HG02970 (cell line): ENCODE data around the gene REG4.
"Not testable (repeated sequence)": the region's sequence is repeated elsewhere in the genome, so short reads cannot be mapped to it uniquely, and the experiment has no call there.

Source experiments
- ATAC-seq: cut with Tn5 transposase; IDR thresholded peaks from one replicate; pipeline ENCODE4 v1.9.1; 2021; ENCODE audit warnings: mild to moderate bottlenecking, moderate library complexity, moderate number of reproducible peaks; ENCODE audit not compliant: unreplicated experiment, low FRiP score

The REG4 gene

DNA sequence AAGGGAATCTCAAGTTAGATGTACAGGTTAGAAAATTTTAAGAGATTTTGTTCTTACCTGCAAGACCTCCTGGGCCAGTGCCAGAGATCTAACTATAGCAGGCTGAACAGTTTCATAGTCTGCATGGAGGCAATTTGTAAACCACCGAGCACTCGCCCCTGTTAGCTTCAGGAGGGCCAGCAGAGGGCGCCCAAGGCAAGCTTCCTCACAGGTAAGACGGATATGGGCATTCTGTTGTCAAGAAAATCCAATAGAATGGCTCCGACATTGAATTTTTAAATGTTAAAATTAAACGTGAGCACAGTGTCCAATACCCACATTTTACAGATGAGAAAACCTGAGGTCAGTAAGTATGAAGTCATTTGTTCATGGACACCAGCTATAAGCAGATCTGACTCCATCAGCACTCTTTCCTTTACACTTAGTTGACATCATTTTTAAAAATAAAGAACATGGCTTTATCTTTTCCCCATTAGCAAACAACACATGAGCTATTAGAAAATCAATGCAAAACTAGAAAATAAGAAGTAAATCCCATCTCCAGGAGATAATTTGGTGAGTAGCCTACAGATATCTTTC, 2.2 kb downstream of the REG4 start:
- ATAC-seq = peak; percentile 79

DNA sequence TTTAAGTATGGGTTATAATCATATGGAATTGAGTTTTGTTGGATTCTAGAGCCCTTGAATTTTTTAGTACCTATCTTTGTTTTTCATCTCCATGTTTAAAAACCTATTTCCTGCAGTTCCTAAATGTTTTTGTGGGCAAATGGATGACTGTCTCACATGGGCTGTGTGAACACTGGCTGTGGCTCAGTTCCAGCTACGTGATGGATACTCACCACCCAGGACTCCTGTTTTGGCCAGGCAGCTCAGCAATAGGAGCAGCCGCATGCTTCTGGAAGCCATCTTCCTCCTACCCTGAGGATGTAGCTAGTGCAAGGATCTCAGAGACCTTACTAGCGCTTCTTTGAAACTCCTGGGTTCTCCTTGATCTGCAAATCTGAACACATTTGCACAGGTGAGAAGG, 2.8 kb downstream of the REG4 start:
- ATAC-seq = no peak

DNA sequence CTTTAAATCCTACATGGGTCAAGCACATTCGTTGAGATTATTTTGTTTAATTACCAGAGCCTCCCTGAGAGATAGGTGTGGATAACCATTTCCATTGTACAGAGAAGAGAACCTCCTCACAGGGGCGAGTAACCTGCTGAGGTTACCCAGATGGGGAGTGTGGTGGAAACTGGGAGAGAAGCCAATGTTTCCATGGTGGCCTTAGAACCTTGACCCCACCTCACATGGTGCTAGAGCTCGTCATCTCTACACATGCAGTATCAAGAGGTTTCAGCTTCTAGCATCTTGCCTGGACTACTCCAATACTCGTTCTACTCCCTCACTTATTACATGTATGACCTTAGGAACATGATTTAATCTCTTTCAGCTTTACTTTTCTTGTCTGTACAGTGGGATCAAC, 4.8 kb downstream of the REG4 start:
- no peak for ATAC-seq

DNA sequence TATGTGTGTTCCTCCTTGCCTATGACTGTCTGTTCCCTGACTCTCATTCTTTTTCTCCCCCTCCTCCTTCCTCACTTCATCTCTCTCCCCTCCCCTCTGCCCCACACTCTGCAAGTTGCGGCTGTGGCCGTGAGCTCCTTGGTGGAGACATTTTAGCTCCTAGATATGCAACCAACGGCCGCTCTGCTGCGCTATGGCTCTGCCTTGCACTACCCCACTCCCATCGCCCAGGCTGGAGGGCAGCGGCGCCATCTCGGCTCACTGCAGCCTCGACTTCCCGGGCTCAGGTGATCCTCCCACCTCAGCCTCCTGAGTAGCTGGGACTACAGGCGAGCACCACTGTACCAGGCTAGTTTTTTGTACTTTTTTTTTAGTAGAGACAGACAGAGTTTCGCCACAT, 5.5 kb downstream of the REG4 start:
- ATAC-seq = no peak

DNA sequence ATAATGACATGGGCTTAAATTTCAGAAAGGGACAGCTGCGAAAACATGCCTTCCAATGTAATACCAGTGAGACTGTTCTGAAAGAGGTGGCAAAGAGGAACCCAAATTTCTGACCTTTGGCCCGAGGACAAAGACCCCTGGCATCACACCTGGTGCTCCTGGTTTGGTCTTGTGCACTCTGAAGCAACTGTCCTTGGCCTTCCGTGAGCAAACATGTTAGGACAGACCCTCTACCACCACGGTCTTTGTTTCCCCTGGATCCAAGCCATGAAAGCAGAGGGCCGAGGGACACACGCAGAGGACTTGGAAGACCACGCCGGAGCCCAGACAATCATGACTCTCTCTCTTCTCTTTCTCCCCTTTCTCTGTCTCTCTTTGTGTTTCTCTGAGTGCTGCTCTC, 6.0 kb downstream of the REG4 start:
- ATAC-seq = no peak

DNA sequence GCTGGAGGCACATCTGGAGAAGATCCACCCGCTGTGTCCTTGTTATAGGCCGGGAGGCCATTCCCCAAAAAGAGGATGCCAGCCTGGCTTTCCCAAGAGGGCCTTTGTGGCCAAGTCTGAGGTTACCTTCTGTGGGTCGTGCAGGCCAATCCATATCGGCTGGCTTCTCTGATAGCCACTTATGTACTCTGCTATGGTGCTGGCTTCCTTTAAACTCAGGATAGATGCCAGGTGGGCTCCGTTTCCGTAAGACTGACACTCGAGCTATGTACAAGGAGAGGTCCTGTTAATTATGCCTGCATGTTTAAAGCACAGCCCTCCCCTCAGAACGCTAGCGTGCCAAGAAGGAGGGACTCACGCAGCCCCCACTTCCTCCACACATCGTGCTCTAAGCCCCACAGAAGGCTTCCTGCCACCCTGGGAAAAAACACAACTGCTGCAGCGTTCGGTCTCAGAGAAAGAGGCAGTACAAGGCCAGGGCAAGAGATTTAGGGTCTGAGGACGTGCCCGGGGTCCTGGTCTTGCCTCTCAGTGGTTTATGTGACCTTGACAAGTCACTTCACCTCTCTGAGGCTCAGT, 11.6 kb downstream of the REG4 start:
- ATAC-seq = no peak

DNA sequence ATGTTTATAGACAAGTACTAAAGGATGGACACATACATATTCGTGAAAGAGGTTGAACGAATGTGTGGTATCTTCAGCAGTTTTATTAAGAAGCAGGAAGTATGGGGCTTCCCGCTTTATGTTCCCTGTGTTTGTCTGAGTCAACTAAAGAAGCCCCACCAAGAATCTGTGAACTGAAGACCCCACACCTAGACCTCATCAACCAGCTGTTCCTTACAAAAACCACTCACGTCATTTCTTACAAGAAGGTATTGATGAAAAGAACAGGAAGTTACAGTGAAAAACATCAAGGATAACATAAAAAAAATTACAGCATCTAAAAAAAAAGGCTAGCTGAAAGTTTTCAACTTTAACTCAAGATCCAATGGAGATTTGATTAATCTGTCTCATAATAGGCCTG, 12.3 kb downstream of the REG4 start:
- ATAC-seq = no peak

DNA sequence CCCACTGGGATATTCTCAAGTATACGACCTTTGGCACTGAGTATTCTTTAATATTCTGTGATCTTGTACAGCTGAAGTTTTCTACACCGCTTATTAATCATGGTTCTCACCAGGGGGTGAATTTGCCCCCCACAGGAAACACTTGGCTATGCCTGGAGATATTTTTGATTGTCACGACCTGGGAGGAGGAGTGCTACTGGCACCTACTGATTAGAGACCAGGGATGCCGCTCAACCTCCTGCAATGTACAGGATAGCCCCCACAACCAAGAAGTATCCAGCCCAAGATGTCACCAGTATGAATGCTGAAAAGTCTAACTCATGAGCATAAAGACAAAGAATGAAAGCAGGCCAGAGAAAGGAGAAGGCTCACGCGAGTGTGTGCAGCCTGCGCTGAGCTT, 13.7 kb downstream of the REG4 start:
- ATAC-seq = no peak

DNA sequence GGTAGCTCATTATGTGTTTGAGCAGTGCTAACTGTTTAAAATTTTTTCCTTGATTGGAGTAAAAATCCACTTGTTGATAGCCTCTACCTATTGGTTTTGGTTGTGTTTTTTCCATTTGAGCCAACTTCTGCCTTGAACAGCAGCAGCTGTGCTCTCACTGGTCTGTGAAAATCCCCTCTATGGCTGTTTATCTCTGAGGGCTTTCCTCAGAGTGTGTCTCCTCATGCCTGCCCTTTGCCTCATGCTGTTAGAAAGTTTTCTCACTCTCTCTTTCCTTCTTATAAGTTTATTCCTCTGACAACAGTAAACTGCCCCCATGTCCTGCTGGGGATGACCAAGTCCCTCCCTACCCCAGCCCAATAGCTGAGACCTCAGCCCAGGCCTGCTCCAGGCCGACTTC, 14.1 kb downstream of the REG4 start:
- no peak for ATAC-seq

DNA sequence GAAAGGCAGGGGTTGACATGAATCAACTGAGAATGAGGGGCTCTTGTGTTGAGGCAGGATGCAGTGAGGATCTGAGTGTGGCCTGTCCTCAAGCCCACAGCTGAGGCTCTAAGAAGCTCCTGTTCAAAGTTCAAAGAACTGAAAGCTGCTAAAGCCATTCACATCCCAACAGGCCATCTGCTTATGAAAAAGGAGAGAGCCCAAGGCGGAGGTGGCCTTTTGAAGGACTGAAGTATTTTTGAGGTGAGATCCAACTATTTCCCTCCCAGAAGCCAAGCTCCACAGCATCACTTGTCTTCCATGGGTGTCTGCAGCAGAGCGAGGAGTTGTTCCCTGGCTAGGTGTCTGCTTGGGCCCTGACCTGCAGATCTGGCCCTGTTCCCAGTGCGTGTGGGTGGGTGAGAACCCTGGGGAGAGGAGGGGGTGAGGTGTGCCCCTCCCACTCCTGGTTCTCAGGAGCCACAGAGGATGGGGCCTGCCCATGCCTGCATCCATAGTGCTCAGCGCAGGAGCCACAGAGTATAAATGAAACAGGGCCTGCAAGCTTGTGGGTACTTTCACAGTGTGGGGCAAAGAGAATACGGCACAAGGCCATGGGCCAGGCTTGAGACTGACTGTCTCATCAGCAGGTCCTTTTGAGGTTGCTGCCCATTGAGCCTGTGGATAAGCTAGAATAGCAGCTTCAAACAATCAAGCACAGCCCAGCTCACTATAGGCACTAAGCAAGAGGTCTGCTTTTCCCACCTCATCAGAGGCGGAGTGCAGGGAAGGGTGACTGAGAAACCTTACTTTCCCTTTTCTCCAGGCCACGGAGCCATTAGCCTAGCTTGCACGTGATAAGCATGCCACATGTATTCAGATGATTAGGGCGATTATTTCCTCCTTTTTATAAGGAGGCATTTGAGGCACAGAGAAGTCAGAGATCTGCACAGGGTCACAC, 15.7 kb downstream of the REG4 start:
- ATAC-seq = no peak

DNA sequence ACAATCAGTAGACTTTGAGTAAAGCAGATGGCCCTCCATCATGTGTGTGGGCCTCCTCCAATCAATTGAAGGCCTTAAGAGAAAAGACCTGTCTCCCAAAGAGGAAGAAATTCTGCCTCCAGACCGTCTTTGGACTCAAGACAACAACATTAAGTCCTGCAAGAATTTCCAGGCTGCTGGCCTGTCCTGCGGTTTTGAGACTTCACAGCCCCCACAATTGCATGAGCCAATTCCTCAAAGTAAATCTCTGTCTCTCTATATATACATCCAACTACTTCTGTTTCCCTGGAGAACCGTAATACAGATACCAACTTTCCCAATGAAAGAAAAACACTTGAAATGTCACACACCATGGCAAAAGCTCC, 16.4 kb downstream of the REG4 start:
- ATAC-seq = no peak

DNA sequence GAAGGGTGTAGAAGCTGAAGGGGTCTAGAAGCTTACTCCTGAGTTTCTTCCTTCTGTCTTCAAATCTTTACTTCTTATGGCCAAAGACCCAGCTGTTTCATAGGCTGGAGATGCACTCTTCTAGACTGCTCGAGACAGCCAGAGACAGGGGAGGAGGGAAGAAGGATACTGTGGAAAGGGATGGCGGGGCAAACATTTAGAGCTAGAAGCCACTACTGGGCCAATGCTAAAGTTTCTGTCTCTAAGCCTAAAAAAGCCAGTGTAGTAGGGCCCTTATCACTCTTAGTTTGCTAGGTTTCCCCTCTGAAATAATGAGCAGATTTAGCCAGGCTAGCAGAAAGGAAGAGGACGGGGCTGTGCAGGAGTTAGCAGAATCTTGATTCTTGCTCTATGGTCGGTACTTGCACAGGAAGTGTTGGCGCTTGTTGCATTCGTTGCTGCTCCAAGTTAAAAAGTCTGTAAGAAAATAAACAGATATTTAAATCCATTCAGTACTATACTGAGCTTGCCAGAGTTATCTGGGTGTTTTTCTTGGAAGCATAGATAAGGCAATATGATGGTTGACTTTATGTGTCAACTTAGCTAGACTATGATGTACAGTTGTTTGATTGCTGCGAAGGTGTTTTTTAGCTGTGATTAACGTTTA, 16.9 kb downstream of the REG4 start:
- ATAC-seq = no peak

DNA sequence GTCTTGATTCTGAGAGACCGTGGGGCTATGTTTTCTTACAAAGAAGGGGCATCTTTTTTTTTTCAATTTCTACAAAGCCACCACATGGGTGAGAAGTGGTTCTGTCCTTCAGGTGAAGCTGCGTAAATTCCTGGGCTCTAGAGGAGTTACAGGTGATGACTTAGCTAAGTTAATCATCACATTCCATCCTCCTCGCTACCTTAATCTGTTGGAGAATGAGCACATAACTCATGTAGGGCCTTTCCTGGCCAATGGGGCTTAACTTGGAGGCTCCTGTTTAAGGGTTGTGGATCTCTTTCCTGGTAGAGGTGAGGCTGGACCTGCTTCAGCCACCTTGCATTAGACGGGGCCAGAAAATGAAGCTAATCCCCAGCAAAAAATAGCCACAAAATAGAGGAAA, 19.9 kb downstream of the REG4 start:
- ATAC-seq = no peak

DNA sequence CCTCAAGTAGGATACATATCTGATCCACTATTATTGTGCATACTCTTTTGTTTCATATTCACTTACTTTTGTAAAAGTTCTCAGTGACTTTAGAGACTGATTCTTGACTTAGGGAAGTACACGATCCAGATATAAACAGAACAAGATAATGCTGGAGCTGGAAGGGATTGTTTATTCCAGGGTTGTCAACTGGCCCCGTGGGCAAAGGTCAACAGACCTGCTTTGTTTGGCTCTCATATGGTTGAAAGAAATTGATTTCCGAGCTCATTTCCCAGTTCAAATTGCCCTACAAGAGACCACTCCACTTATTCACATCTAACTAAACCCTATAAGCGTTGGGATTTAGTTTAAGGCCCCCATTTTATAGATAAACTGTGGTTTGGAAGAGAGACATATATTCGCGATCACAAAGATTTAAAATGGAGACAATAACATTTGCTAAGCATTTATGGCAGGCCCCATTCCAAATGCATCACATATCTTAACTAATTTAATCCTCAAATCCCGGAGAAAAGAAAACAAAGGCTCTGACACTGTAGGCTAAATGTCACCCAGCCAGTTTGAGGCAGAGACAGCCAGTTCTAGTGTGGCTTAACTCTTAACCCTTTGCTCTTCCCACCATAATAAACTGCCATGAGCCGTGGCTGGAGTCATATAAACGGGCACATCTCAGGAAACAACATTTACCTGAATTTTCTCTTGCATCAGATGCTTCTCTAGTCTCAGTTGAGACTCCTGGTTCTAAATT, 20.6 kb downstream of the REG4 start:
- ATAC-seq = no peak

DNA sequence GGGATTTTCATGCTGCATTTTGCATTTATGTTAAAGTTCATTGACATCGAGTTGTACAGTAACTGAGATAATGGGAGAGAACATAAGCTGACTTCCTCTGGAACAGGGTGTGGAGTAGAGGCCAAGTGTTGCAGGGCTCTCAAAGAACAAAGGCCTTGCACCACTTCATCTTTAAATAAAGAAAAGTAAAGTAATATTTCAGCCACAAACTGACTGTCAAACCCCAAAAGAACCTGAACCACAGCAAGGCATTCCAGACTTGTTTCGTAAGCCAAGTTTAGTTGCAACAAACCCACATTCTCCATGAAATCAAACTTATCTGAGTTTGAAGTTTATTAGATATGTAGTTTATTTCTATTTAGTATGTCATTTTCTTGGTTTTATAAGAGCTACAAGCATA, 23.5 kb downstream of the REG4 start:
- ATAC-seq = no peak

DNA sequence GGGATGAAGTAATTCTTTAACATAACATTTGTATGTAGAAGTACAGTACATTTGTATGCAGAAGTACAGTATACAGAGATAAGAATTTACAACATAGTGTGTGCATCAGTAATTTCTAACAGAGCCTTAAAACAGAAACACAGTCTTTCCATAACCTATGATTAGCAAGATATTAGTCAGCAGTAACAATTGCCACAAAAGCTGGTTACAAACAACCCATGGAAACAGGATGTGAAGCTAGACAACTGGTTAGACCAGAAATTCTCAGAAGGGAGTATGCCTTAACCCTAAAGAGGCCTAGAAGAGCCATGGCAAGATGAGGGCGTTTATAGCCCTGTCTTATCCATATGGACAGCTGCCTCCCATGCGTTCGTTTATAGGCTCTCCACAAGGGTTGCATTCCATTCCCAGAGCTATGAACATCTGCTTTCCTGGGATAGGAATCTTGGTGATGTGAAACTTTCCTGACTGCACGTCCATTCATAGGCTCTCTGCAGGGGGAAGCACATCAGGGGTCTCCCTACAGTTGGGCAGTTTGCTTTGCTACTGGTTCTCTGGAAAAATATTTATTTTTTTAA, 24.7 kb downstream of the REG4 start:
- ATAC-seq = not testable (repeated sequence)

DNA sequence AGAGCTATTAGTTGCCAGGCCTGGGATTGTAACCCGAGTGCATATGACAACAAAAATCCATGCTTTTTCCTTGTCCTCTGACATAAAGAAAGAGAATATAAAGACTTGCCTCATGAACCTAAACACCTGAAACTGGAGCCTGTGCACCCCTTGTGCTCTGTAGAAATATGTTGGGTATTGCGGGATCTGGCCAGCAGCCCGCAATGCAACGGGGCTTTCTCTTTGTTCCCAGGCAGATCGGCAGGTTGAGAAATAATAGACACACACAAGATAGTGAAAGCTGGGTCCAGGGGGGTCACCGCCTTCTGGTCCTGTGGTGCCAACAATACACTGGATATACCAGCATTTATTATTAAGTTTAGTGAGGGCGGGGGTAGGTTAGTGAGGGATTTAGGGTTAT, 25.2 kb downstream of the REG4 start:
- not testable (repeated sequence) for ATAC-seq

DNA sequence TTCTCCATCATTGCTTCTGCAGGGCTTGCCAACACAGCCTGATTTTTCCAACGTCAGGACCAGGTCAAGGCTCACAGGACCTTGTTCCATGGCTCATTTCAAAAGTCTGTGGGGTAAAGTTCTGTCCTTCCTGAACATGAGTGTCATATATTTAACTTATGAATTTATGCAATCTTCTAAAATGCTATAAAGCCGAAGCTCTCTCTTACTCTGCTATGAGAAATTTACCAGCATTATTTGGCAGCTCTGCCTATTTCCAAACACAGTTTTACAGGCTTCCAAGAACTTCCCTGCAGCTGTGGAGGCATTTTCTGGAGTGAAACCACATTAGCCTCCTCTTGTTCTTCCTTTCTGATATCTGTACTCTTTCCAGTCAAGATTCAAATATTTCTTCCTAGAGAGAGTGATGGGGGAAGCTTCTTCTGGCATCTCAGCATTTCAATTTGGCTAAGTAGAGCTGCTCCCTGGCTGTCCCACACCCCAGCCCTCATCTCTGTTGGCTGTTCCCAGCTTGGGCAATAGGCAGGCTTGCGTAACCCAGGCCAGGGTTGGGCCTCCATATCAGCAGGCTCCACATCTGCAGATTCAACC, 27.0 kb downstream of the REG4 start:
- ATAC-seq = no peak

DNA sequence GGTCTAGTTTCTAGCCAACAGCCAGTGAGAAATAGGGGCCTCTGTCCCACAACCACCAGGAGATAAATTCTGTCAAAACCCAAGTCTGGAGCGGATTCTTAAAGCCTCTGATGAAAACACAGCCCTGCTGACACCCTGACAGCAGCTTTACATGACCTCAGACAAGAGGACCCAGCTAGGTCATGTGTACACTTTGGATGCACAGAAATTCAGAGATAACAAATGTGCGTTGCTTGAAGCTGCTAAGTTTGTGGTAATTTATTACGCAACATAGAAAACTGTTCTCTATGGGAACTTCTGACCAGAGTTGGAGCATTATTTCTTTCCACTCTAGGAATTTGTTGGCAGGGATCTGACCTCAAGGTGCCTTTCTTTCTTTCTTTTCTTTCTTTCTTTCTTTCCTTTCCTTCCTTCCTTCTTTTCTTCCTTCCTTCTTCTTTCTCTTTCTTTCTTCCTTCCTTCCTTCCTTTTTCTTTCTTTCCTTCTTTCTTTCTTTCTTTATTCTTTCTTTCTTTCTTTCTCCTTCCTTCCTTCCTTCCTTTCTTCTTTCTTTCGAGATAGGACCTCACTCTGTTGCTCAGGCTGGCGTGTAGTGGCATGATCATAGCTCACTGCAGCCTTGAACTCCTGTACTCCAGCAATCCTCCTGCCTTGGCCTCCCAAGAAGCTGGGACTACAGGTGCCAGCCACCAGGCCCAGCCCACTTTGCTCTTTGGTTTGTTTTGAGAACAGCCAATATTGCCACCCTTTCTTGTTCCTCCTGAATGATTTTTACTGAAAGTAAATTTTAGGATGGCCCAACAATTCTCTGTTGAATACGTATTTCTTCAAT, 27.7 kb downstream of the REG4 start:
- no peak for ATAC-seq
